UCSD-AML1 (cell line): ENCODE data around the gene AURKAIP1.

Experiments
- DNase-seq: peaks from one replicate; lab custom pipeline; 2025; ENCODE audit not compliant: unreplicated experiment; lab: John Stamatoyannopoulos, UW

AURKAIP1 gene

GRCh38 chr1:1335283-1335682 lies 39.7 kb downstream of the AURKAIP1 start:
- DNase-seq: no peak

- DNase-seq: no peak
These were observed 40.2 kb downstream of the AURKAIP1 start for GRCh38 chr1:1334835-1335234.

GRCh38 chr1:1333551-1334241 lies 41.3 kb downstream of the AURKAIP1 start:
- no peak for DNase-seq

GRCh38 chr1:1332774-1333480 lies 42.1 kb downstream of the AURKAIP1 start:
- DNase-seq: no peak

GRCh38 chr1:1332031-1332755 lies 42.8 kb downstream of the AURKAIP1 start:
- no peak for DNase-seq

- DNase-seq: no peak
These were observed 43.7 kb downstream of the AURKAIP1 start, which contains the start of gene TAS1R3 for GRCh38 chr1:1331068-1331965. TSS of gene TAS1R3 (plus strand) at chr1:1331280. CDS start at chr1:1331346, 66 bp downstream.

GRCh38 chr1:1330366-1331067 lies 44.5 kb downstream of the AURKAIP1 start:
- no peak for DNase-seq

- no peak for DNase-seq
These were observed 45.5 kb downstream of the AURKAIP1 start for GRCh38 chr1:1329304-1330210.

GRCh38 chr1:1328254-1328653 lies 46.8 kb downstream of the AURKAIP1 start:
- no peak for DNase-seq

GRCh38 chr1:1327291-1327690 lies 47.7 kb downstream of the AURKAIP1 start:
- DNase-seq: no peak

GRCh38 chr1:1326075-1326605 lies 48.9 kb downstream of the AURKAIP1 start:
- DNase-seq: no peak

- DNase-seq: no peak
These were observed 49.5 kb downstream of the AURKAIP1 start for GRCh38 chr1:1325288-1326074.

GRCh38 chr1:1324524-1325287 lies 50.3 kb downstream of the AURKAIP1 start, which contains the start of the genes CPTP and INTS11:
TSS of gene CPTP (plus strand) at chr1:1324802. CDS start at chr1:1326911, 2,109 bp downstream.
TSS of gene INTS11 (minus strand) at chr1:1324660. CDS start at chr1:1324608, 52 bp downstream.
- DNase-seq: peak; percentile 94

- DNase-seq: no peak
These were observed 50.9 kb downstream of the AURKAIP1 start for GRCh38 chr1:1324084-1324523.
